A673 (cell line): ENCODE measurements around the gene PLEKHG4. TPM values are rescaled to one million over a fixed set of nuclear protein-coding genes. Genes with fewer than 3 reads are reported as not detected.

Source experiments
- BruUV-seq: library from RNA; stranded (reverse); fragments of 400-500 nt; replicated peaks from 2 replicates; lab custom pipeline; 2021; lab: Mats Ljungman, UMichigan
- CTCF ChIA-PET: fragments of 300-600 bp; sonication (Branson Sonifier 250); formaldehyde crosslinking; loops from one replicate; lab custom pipeline; 2022; ENCODE audit warnings: antibody characterized with exemption; lab: Charles Lee
- POLR2A ChIA-PET: fragments of 300-600 bp; sonication (Branson Sonifier 250); formaldehyde crosslinking; loops from one replicate; lab custom pipeline; 2022; ENCODE audit warnings: antibody characterized with exemption; ENCODE audit not compliant: low non-redundant PET; lab: Charles Lee
- DNase-seq: peaks from one replicate; pipeline ENCODE4 v3.0.0-alpha.2; 2015; ENCODE audit warnings: low spot score
- H3K27ac ChIP-seq: fragments of 200-600 bp; sonication (generic); 2 replicates; pipeline ENCODE4 v1.5.1; 2016; ENCODE audit warnings: mixed run types, low read depth, mild to moderate bottlenecking, mixed read lengths, antibody characterized with exemption, low read length; ENCODE audit not compliant: poor library complexity, severe bottlenecking
- H3K27me3 ChIP-seq: fragments of 200-600 bp; sonication (generic); replicated peaks from 2 replicates; pipeline ENCODE4 v1.6.1; 2017; ENCODE audit warnings: mixed run types, low read depth, mild to moderate bottlenecking, mixed read lengths, antibody characterized with exemption, low read length; ENCODE audit not compliant: insufficient read depth, poor library complexity
- H3K36me3 ChIP-seq: fragments of 200-600 bp; sonication (generic); 2 replicates; pipeline ENCODE4 v1.6.1; 2016; ENCODE audit warnings: mixed run types, mild to moderate bottlenecking, mixed read lengths, antibody characterized with exemption, low read length; ENCODE audit not compliant: insufficient read depth, poor library complexity, severe bottlenecking
- H3K4me1 ChIP-seq: fragments of 200-600 bp; sonication (generic); 2 replicates; pipeline ENCODE4 v1.6.1; 2017; ENCODE audit warnings: mixed run types, mild to moderate bottlenecking, mixed read lengths, antibody characterized with exemption, low read length; ENCODE audit not compliant: insufficient read depth, poor library complexity, severe bottlenecking
- H3K4me3 ChIP-seq: fragments of 200-600 bp; sonication (generic); 2 replicates; pipeline ENCODE4 v1.5.1; 2016; ENCODE audit warnings: low read depth, mixed run types, mild to moderate bottlenecking, mixed read lengths, low read length; ENCODE audit not compliant: poor library complexity, severe bottlenecking
- H3K9me3 ChIP-seq: fragments of 200-600 bp; sonication (generic); 2 replicates; pipeline ENCODE4 v1.6.1; 2016; ENCODE audit warnings: mixed run types, low read depth, mild to moderate bottlenecking, mixed read lengths, antibody characterized with exemption, low read length; ENCODE audit not compliant: poor library complexity, severe bottlenecking
- EZH2 ChIP-seq: fragments of 200-600 bp; sonication (generic); IDR thresholded peaks from 2 replicates; pipeline ENCODE4 v1.6.1; 2017; ENCODE audit warnings: borderline replicate concordance, low read depth, mild to moderate bottlenecking, mixed read lengths, antibody characterized with exemption, low read length; ENCODE audit not compliant: poor library complexity, severe bottlenecking
- intact Hi-C: fragments of 100-400 bp; cut with micrococcal nuclease; formaldehyde crosslinking; loops from one replicate; pipeline ENCODE4 v1.10.0; 2022; ENCODE audit not compliant: unreplicated experiment
- total RNA-seq: library from RNA; stranded (reverse); gene quantifications from 2 replicates; pipeline ENCODE4 v1.2.3, GENCODE V29; 2021
- TF ChIP-seq, protein P1 (sequence below): fragments of 300-800, 200-600 bp; sonication (generic); conservative IDR thresholded peaks from 2 replicates; pipeline ENCODE4 v1.5.1; 2017; ENCODE audit warnings: low read depth, mild to moderate bottlenecking, antibody characterized with exemption, low read length, moderate library complexity, mixed read lengths

The PLEKHG4 gene
- total RNA-seq, 1 experiment from 2014 or later: 5.8 TPM

DNA sequence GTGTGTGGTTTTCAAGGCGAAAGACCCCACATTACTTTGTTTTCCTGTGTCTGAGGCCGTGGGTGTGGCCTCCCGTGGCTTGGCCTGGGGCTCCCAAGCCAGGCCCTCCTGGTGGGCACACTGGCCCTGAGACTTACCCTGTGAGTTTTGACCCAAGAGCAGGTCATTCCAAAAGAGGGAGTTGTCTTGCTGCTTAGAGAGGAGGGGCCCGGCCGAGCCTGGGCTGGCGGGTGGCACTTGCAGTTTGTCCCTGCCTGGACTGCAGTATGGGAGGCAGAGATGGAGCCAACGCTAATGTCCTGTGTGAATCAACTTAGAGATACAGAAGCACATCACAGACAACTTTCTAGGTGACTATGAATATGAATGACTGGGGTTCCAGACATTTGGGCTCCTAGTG, 22.7 kb downstream of the PLEKHG4 start:
- no TSS peak for BruUV-seq
- no peak for DNase-seq
- H3K4me1 ChIP-seq: no peaks in the 10 kb centered on the region
- no peaks in the 10 kb centered on the region for H3K27me3 ChIP-seq
- no peaks in the 10 kb centered on the region for H3K36me3 ChIP-seq
- no peak overlapping the region for H3K27ac ChIP-seq
- ChIA-PET POLR2A (no interaction called here), CTCF (no interaction called here)
- no peak for TF ChIP-seq EZH2
- TF ChIP-seq, protein P1, sequence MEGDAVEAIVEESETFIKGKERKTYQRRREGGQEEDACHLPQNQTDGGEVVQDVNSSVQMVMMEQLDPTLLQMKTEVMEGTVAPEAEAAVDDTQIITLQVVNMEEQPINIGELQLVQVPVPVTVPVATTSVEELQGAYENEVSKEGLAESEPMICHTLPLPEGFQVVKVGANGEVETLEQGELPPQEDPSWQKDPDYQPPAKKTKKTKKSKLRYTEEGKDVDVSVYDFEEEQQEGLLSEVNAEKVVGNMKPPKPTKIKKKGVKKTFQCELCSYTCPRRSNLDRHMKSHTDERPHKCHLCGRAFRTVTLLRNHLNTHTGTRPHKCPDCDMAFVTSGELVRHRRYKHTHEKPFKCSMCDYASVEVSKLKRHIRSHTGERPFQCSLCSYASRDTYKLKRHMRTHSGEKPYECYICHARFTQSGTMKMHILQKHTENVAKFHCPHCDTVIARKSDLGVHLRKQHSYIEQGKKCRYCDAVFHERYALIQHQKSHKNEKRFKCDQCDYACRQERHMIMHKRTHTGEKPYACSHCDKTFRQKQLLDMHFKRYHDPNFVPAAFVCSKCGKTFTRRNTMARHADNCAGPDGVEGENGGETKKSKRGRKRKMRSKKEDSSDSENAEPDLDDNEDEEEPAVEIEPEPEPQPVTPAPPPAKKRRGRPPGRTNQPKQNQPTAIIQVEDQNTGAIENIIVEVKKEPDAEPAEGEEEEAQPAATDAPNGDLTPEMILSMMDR: no peak
- H3K9me3 ChIP-seq: no peaks in the 10 kb centered on the region
- no peak overlapping the region for H3K4me3 ChIP-seq
- intact Hi-C loops: no loop called here

- intact Hi-C loops: no loop called here
- CTCF ChIA-PET: no interaction called here
- no peak for TF ChIP-seq EZH2
- TF ChIP-seq, protein P1: no peak
- Histone ChIP-seq H3K4me3 (no peak overlapping the region), H3K27ac (no peak overlapping the region), H3K27me3 (no peaks in the 10 kb centered on the region), H3K9me3 (no peaks in the 10 kb centered on the region), H3K4me1 (no peaks in the 10 kb centered on the region), H3K36me3 (no peaks in the 10 kb centered on the region)
- POLR2A ChIA-PET: no interaction called here
- BruUV-seq: no TSS peak
- no peak for DNase-seq
These were observed 23.6 kb downstream of the PLEKHG4 start for GRCh38 chr16:67302970-67303369.

DNA sequence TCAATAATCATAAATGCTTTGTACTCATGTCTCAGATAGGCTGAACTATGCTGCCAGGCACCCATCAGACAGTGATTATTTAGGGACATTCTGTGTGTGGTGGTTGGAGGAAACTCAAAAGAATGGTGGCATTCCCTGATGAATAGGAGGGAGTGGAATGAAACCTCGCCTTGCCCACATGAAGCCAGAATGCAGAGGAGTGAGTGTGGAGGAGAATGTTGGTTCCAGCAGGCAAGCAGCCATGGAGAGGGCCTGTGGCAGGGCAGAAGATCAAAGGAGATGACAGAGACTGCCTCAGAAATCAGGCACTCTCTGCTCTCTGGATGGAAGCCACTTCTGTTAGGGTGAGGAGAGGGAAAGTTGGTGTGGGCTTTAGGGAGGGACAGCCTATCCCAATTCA, 24.7 kb downstream of the PLEKHG4 start:
- H3K36me3 ChIP-seq: no peaks in the 10 kb centered on the region
- intact Hi-C loops: no loop called here
- no peak overlapping the region for H3K27ac ChIP-seq
- ChIA-PET POLR2A (no interaction called here), CTCF (no interaction called here)
- no TSS peak for BruUV-seq
- no peaks in the 10 kb centered on the region for H3K4me1 ChIP-seq
- no peaks in the 10 kb centered on the region for H3K27me3 ChIP-seq
- H3K9me3 ChIP-seq: no peaks in the 10 kb centered on the region
- no peak for TF ChIP-seq EZH2
- TF ChIP-seq, protein P1: no peak
- H3K4me3 ChIP-seq: no peak overlapping the region
- no peak for DNase-seq
